ENCODE results near the gene MORN1.

The MORN1 gene

DNA sequence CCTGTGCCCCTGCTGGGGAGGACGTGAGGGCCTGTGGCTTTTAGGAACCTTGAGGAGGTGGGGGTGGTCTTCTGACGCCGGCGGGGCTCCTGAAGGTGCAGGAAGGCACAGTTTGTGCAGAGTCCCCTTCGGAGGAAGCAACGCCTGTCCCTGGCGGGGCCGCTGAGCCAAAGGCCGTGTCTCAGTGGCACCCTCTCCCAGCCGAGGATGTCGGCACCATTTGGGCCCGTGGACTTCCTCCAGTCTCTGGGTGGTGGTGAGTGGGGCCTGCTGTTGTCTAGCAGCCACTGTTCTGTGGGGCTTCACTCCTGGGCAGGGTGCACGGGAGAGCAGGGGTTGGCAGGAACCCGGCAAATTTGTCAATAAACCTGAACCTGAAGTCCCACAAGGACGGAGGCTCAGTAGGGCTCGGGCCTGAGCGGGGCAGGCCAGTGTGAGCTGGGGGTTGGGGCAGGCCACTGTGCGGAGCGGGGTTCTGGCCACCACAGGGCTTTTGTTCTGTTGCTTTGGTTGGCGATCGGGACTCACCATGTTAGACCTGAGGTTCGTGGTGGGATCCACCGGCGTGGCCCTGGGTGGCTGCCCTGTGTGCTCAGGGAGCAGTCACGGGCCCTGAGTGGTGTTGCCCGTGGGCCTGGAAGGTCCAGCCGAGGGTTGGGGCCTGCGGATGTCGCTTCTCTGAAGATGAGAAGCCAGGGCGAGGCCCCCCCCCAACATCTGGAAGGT is 98.5 kb downstream of the MORN1 start:
- DNase-seq (ENCODE audit: low read depth in 2 of 2) = no peak

DNA sequence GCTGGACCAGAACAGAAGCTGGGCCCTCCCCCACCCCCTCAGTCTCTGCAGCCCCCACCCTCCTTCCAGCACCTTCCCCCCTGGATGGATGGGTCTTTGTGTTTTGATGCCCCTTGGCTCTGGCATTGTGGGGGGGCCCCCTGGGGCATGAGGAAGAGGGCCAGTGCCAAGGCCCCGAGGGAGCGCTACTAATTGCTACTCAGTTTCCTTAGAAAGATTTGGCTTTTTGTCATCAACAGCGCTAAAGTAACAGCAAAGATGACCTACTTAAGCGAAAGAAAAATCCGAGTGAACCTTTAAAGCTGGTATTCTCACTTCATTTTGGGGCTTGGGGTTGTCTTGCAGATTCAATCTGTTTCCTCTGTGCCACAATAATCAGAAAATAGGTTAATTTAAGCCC is 99.8 kb downstream of the MORN1 start:
- DNase-seq (ENCODE audit: low read depth in 2 of 2) = no peak

DNA sequence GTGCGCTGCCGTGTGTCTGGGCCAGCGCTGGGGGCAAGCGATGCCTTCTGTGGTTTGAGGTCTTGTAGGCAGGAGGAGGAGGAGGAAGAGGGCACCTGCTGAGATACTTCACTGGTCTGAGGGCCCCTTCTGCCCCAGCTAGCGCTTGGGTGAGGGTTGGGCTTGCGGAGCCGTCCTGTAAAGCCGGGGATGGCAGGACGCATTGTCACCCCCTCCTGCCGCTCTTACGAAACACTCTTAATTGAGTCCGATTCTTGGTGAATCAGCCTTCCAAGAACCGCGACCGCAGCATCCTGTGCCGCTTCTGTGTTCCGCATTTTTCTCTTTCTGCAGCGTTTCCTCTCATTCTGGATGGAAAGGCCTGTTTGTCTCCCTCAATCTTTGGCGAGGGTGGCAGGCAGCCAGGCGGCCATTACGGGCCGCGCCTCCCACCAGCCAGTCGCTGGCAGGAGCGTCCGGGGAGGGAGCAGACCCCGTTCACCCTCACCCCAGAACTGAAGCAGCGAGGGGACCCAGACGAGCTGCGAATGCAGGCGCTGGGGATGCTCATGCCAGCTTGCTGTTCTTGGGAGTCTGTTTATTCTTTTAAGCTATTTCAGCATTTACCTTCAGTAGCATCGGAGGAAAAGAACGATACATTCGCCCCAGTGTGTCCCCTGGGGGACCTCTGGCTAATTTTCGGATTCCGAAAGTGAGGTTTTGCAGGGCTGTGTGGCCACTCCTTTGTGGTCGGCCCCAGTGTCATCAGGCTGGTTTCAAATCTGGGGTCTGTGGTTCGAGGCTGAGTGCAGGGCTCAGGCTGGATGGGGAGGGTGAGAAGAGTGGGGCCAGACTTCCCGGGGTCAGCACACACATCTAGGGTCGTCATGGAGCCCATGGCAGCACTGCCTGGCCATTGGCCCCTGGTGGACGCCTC is 100.5 kb downstream of the MORN1 start:
- peak; percentile 71 to 79 for DNase-seq (ENCODE audit: low read depth in 2 of 2)

DNA sequence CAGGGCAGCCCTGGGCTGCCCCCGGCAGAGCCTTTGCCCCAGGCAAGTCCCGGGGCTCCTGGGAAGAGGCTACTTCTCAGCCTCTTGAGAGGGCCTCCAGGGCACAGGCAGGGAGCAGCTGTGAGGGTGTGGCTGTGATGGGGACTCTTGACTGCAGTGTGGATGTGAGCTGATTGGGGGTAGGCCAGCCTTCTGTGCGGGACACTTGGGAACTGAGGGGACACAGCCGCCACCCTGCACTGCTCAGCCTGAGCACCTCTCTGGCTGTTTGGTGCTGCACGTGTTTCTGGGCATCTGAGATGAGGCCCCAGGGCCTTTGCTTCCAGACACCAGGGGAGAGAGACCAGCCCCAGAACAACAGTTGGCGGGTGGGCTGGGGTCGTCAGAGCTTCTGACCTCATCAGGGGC is 101.2 kb downstream of the MORN1 start:
- no peak for DNase-seq (ENCODE audit: low read depth in 2 of 2)

DNA sequence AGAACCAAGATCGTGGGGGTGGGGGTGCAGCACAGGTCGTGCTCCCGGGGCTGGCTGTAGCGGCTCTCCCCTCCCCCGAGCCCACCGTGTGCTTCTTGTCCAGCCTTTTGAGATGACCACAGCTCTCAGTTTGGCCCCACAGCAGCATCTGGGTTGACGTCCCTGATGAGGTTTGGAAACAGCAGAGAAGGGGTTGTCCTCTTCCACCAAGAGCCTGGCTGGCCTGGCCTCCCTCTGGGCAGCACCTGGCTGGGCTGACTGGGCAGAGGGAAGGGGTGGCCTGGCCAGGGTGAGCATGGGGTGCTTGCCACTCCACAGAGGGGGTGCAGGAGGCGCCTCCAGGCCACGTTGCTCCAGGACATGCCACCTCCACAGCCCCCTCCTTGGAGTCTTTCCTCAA is 101.7 kb downstream of the MORN1 start:
- DNase-seq (ENCODE audit: low read depth in 2 of 2) = no peak

DNA sequence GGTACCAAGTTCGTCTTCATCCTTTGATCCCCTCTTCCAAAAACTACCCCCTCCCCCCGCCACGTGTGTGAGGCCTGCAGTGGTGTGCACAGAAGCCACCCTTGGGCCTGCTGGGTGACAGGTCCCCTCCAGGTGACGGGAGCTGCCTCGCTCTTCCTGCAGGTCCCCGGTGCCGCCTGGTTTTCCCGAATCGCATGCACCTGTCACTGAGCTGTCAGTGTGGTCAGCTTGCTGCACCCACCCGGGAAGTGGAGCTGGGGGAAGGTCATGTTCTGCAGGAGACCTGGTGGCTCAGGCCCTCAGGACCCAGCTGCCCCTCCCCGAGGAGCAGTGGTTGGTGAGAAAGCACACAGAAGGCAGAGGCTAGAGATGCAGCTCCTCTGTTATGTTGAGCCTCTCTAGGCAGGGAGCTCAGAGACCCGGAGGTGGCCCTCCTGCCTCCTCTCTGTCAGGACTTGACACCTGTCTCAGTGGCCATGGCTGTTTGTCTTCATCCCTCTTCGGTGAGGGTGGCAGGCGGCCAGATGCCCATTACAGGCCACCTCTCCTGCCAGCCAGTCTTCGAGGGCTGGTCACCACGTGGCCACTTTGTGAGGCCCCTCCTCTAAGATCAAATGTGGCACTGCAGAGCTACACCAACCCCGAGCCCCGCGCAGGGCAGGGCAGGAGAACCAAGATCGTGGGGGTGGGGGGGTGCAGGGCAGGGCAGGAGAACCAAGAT is 102.4 kb downstream of the MORN1 start:
- DNase-seq (ENCODE audit: low read depth in 2 of 2) = no peak

DNA sequence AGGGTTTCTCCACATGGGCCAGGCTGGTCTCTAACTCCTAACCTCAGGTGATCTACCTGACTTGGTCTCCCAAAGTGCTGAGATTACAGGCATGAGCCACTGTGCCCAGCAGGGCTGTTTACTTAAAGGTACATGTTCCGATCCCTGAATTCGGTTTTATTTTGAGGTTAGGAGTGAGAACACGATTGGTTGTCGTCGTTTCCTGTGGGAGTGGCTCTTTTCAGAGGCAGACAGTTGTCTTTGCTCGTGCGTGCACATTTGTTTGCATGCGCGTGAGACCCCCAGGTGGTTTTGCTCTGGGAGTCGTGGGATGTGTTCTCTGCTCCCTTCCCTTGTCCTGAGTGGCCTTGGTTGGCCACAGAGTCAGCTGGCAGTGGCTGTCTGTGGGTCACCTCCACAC is 103.0 kb downstream of the MORN1 start:
- DNase-seq (ENCODE audit: low read depth in 2 of 2) = no peak

DNA sequence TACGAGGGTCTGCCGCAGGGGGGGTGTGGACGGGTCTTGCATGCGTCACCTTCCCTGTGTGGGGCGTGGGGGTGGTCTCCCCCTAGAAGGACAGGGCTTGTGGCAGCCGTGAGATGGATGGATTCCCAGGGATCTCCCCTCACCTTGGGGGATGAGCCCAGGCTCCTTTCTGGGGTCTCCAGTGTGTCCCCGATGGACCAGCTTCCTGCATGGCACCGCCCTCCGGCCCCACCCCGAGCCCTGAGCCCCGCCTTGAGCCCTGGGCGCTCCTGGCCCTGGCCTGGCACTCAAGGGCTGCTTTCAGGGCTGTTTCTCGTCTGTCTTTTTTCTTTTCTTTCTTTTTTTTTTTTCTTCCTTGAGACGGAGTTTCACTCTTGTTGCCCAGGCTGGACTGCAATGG is 103.7 kb downstream of the MORN1 start:
- DNase-seq (ENCODE audit: low read depth in 2 of 2) = no peak

DNA sequence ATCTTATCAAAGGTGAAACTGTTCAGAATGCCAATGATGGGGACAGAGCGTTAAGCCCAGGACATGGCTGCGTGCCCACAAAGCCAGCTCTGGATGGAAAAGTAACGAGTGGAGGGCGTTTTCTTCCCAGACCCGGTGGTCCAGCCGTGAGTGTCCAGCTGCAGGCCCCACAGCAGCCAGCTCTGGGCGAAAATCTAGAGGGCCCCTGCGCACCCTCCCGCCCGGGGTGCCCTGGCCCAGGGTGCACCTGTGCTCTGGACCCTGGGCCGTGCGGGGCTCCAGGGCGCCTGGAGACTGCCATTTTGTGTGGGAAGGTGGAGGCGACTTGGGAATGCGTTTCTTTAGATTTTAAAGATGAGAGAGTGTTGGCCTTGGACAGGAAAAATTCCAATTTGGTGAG is 104.4 kb downstream of the MORN1 start:
- DNase-seq (ENCODE audit: low read depth in 2 of 2) = no peak

DNA sequence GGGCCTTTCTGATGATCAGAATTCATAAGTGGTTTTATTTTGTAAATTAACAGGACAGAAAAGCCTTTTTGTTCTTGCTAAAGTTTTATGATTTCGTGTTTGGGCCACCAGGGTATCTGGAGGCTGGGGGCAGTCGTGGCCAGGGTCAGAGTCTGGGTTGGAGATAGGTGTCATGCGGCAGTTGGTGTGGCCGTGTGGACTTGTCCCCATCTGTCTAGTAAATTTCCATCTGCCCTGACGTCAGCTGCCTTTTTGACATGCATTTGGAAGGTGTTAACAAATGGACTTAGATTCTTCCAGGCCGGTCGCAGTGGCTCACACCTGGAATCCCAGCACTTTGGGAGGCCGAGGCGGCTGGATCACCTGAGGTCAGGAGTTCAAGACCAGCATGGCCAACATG is 106.4 kb downstream of the MORN1 start:
- DNase-seq (ENCODE audit: low read depth in 2 of 2) = no peak

DNA sequence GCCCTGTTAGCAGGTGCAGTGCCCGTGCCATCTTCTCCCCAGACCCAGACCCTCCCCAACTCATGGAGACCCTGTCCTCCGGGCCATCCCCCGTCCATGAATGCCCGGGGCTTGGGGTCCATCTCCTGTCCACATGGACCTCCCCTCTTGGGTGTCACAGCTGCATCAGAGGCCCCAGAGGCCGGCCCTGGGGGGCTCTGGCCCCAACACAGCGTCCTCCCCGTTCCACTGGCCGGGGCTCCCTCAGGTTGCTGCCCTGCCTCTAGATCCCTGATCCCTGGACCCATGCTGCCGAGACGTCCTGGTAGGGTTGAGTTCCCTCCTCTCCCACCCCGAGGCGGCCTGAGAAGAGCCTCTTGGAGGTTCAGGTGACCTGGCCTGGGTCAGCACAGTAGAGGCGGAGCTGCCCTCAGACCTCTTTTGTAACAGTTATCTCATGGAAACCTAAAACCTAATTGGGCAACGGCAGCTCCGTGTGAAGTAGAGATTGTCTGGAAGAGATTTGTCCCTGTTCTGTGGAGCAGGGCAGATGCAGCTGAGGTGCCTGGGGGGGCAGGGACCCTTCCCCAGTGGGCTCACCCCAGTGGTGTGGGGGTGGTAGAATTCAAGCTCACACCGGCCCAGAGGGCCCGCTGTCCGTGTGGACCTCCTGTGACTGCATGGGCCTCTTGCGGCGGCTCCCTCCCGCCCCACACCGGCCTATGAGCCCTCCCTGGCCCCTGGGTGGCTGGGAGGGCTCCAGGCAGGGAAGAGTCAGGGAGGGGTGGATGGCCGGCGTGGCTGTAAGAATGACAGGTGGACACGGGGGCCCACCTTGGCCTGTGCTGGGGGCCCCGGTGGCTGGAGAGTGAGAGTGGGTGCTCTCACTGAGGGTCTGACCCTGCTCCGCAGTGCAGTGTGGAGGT is 107.1 kb downstream of the MORN1 start:
- no peak for DNase-seq (ENCODE audit: low read depth in 2 of 2)

DNA sequence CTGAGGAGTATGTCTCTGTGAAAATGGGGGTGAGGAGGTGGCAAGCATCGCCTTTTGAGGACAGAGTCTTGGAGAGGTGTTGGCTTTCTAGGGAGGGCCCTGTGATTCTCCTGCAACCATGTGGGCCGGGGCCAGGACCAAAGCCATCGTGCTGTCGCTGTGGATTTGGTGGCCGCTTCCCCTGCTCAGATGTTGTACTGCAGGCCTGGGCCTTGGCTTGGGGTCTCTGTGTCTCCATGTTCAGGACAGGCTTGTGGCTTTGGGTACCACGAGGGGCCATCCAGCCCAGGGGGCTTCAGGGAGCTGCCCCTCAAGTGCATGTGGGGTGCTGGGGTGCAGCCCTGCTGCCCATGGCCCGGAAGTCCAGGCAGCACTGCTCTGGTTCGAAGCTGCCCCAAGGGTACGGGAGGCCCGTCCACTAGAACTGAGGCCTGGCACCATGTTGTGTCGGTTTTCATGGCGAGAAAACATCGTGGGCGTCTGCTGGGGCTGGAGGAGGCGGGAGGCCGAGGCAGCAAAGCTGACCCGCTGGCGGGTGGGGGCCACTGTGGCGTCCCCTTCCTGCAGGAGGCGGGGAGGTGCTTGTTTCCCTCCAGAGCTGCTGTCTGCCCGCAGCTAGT is 107.9 kb downstream of the MORN1 start:
- DNase-seq (ENCODE audit: low read depth in 2 of 2) = no peak

DNA sequence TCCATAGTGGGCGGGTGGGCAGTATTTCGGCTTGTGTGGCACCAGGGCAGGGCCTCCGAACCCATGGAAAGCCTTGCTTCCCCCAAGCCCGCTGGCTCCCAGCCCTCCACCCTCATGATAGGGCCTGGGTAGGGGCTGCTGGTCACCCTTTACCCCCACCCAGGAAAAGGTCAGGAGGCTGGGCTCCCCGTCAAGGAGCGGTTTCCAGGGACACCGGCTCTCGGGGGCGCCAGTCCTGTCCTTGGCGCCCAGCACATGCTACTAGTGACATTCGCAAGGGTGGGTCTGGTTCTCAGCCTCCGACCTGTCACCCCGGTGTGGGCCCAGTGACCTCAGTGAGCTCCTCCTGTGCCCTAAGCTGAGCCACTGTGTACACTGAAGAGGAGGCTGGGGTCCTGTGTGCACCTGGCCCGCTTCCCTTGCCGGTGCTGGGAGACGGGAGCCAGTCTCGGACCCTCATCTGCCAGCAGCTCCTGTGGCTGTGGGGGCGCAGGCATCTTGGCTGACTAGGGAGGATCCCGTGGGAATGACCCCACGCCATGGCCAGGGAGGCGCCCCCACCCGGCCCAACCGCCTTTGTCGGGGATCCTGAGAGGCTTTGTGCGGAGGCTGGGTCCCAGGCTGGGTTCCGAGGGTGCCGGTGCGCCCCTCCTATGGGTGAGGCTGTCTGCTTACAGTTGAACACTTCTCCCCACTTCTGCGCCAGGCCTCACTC is 108.6 kb downstream of the MORN1 start:
- DNase-seq (ENCODE audit: low read depth in 2 of 2) = no peak

DNA sequence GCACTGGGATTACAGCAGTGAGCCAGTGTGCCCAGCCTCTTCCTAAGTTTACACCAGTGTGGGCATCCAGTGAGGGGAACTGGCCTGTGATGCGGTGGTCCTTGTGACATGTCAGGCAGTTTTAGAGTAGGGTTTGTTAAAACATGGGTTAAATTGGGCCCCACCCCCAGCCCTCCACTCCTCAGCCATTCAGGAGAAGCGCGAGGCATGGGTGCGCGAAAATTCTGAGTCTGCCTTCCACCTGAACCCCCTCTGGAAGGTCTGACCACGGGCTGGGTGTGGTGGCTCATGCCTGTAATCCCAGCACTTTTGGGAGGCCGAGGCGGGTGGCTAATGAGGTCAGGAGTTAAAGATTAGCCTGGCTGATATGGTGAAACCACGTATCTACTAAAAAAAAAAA is 111.5 kb downstream of the MORN1 start:
- no peak for DNase-seq (ENCODE audit: low read depth in 2 of 2)

DNA sequence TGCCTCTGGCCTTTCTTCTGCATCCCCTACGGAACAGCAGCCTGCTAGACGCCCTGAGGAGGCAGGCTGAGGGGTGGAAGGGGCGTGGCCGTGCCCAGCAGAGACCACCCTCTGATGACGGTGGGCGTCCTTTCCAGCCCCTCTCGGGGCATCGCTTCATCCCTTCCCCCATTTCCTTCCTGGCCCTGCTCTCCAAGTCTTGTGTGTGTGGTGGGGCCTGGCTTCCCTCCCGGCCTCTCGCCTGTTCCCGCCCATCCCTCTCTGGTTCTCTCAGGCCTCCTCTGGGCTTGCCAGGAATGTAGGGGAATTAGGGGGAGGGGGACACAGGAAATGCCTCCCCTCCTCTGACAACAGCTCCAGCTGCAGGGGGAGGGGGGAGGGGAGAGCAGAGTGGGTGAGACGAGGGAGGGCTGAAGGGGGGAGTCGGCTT is 112.1 kb downstream of the MORN1 start:
- DNase-seq (ENCODE audit: low read depth in 2 of 2) = no peak

DNA sequence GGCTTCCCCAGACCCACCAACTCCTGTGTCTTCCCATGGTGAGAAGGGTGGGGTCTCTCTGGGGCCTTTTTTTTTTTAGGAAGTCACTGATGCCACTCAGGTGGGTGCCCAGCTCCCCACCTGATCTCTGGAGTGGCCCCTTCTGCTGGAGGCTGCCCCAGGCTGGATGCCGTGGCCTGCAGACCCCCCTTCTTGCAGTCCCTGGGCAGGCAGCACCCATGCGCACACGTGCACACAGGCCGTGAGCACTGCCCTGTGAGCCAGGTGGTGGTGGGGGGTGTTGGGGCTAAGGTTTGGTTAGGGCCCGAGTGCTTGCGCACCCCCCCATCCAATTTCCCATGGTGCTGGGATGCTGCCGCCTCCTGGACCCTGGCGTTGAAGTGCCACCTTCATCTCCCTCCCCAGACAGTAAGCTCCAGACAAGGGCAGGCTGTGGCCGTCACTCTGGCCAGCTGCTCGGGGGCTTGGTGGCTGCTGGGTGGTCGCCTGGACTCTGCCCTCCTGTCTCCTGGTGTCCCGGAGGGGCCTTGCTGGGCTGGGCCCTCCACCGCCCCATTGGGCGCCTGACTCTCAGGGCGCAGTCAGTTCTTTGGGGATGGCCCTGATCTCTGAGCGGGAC is 112.7 kb downstream of the MORN1 start:
- DNase-seq (ENCODE audit: low read depth in 2 of 2) = no peak

DNA sequence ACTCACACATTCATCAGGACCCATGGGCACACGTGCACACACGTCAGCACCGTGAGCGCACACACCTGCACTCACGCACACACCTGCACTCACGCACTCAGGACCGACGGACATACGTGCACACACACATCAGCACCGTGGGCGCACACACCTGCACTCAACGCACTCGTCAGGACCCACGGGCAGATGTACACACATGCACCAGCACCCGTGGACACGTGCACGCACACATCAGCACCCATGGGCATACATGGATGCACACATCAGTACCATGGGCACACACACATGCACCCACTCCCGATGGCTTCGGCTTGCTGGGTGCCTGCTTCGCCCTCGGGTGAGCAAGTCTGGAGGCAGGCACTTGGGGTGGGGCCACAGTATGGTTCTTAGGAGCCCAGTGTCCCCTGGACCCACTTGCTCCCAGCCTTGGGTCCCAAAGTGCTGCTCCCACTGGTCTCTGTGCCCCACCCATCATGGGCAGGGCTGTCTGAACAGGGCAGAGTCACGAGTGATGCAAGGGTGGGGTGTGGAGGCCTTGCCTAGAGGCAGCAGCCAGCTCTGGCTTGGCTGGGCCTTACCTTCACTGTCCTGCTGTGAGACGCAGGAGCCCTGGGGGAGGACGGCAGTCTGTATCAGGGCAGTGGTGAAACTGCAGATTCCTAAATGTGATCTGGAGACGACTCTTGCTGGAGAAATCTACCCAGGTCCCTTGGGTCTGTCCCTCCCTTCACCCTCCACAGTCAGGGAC is 113.4 kb downstream of the MORN1 start:
- no peak for DNase-seq (ENCODE audit: low read depth in 2 of 2)

DNA sequence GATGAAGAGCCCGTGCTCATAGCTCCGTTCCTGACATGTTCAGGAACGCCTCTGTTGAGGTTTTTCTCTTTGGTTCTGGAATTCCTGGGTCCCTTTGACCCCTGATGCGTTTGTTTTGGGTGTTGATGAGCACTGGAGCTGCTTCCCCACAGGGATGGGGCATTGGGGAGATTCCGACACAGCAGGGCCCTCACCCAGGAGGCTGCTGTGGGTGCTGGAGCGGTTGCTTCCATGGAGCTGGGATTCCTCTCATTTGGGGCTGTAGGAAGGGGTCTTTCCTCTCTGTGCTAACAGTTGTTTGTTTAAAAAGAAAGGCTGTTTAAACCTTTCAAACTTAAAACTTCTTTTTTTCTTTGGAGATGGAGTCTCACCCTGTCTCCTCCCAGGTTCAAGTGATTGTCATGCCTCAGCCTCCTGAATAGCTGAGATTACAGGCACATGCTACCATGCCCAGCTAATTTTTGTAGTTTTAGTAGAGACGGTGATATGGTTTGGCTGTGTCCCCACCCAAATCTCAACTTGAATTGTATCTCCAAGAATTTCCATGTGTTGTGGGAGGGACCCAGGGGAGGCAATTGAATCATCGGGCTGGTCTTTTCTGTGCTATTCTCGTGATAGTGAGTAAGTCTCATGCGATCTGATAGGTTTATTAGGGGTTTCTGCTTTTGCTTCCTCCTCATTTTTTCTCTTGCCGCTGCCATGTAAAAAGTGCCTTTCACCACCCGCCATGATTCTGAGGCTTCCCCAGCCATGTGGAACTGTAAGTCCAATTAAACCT is 114.4 kb downstream of the MORN1 start:
- no peak for DNase-seq (ENCODE audit: low read depth in 2 of 2)
